ENCODE measurements around the gene ZBTB7B. TPM values are rescaled to one million over a fixed set of nuclear protein-coding genes. Genes with fewer than 3 reads are reported as not detected.

The ZBTB7B gene
- total RNA-seq, 1 donor from 2014 or later: 83.1 TPM

DNA sequence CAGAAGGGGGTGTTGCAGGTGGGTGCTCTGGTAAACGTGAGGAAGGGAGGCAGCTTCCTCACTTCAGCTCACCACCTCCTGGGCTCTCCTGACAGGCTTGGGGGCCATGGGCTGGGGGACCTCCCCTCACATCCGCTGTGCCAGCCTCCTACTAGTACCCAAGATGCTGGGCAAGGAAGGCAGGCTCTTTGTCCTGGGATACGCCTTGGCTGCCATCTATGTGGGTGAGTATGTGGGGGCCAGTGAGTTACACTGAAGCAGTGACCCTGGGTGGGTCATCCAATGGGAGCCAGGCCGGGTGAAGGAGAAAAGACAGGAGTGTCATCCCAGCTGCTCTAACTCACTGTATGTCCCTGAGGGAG, 36.7 kb downstream of the ZBTB7B start:
- no peaks in the 10 kb centered on the region for H3K4me1 ChIP-seq
- H3K4me3 ChIP-seq: no peak overlapping the region
- no peak overlapping the region for H3K27ac ChIP-seq

DNA sequence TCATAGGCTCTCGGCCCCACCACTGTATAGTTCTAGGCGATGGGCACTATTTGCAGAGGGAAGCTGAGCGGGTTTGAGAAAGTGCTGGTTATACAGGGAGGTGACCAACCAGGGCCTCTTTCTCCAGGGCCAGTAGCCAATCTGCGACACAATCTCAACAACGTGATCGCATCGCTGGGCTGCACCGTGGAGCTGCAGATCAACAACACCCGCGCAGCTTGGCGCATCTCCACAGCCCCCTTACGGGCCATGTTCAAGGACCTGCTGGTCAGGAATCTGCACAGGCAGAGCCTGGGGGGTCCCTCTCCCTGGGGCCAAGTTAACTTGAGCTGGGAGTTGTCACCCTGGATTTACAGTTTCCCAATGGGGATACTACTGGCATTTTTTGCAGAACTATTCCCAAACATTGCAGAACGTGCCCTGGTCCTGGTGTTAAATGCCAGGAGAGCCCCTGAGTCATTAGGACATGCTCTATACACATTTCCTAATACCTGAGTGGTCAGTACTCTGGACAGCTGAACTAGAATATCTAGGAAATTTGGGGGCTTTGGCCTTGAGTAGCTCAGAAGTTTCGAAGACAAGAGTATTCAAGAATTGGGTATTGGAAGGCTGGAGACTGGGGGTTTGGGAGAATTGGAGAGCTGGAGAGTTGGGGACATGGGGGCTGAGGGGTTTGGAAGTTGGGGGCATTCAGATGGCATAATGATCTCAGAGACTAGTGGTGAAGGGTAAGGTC, 37.9 kb downstream of the ZBTB7B start:
- Histone ChIP-seq H3K27ac (no peak overlapping the region), H3K9me3 (no peaks in the 10 kb centered on the region), H3K4me3 (no peak overlapping the region), H3K4me1 (no peaks in the 10 kb centered on the region), H3K27me3 (no peaks in the 10 kb centered on the region), H3K36me3 (no peaks in the 10 kb centered on the region)
- no peak for DNase-seq (ENCODE audit: low spot score in 2 of 2)
- intact Hi-C loops (cut with DNase I): no loop called here
- TF ChIP-seq, protein P1, sequence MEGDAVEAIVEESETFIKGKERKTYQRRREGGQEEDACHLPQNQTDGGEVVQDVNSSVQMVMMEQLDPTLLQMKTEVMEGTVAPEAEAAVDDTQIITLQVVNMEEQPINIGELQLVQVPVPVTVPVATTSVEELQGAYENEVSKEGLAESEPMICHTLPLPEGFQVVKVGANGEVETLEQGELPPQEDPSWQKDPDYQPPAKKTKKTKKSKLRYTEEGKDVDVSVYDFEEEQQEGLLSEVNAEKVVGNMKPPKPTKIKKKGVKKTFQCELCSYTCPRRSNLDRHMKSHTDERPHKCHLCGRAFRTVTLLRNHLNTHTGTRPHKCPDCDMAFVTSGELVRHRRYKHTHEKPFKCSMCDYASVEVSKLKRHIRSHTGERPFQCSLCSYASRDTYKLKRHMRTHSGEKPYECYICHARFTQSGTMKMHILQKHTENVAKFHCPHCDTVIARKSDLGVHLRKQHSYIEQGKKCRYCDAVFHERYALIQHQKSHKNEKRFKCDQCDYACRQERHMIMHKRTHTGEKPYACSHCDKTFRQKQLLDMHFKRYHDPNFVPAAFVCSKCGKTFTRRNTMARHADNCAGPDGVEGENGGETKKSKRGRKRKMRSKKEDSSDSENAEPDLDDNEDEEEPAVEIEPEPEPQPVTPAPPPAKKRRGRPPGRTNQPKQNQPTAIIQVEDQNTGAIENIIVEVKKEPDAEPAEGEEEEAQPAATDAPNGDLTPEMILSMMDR (IDR thresholded peaks at IDR 0.05): no peak

More for the DNA sequence above, 36.7 kb downstream of the ZBTB7B start:
- no peak for DNase-seq (ENCODE audit: low spot score in 2 of 2)
- TF ChIP-seq, protein P1 (IDR thresholded peaks at IDR 0.05): no peak
- H3K9me3 ChIP-seq: no peaks in the 10 kb centered on the region
- intact Hi-C loops (cut with DNase I): no loop called here
- no peaks in the 10 kb centered on the region for H3K36me3 ChIP-seq
- no peaks in the 10 kb centered on the region for H3K27me3 ChIP-seq

DNA sequence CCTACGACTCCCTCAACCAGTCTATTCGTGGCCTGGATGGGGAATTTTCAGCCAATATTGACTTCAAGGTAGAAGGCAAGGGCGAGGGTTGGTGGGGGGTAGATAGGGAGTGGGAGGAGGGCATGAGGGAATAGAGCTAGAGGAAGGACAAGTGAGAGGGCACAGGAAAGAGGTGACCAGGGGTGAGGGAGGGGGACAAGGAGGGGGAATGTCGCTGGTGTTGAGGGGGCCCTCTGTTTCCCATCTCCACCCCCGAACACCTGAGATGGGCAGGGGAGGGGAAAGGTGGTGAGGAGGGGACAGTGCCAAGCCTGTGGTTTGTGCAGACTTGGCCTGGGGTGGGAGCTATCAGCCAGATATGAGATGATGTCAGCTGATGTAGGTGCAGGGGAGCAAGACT, 40.2 kb downstream of the ZBTB7B start:
- H3K4me1 ChIP-seq: no peaks in the 10 kb centered on the region
- H3K27me3 ChIP-seq: no peaks in the 10 kb centered on the region
- intact Hi-C loops (cut with DNase I): no loop called here
- H3K27ac ChIP-seq: no peak overlapping the region
- H3K4me3 ChIP-seq: no peak overlapping the region
- no peak for DNase-seq (ENCODE audit: low spot score in 2 of 2)
- TF ChIP-seq, protein P1 (IDR thresholded peaks at IDR 0.05): no peak
- no peaks in the 10 kb centered on the region for H3K36me3 ChIP-seq
- no peaks in the 10 kb centered on the region for H3K9me3 ChIP-seq

DNA sequence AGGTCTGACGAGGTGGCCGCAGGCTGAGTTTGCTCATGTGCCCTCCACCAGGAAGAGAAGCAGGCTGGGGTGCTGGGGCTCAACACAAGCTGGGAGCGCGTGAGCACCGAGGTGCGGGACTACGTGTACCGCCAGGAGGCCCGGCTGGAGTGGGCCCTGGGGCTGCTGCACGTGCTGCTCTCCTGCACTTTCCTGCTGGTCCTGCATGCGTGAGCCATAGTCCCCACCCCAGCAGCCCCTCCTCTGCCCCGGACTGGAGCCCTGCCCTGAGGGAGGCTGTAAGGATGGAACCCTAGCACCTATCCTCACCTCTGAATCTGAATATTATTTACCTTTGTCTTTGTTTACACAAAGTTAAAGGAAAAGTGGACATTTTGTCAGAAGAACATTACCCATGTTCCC, 40.7 kb downstream of the ZBTB7B start:
- intact Hi-C loops (cut with DNase I): no loop called here
- no peak for DNase-seq (ENCODE audit: low spot score in 2 of 2)

DNA sequence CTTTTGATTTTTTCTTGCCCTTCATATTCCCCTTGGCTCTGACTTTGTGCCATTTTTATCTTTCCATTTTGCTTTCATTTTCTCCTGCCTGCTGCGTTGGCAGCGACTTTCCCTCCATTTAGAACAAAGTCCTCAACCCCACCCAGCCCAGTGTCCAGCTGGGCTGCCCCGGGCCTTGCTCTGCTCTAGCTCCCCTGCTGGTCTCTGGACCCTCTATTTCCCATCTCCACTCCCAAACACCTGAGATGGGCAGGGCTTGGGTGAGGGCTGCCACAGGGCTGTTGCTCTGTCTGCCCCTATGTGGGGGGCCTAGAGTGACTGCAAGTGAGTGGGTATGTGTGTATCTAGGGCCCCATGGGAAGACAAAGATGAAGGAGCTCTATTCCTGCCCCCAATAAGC, 41.2 kb downstream of the ZBTB7B start:
- H3K27me3 ChIP-seq: no peaks in the 10 kb centered on the region
- no peak overlapping the region for H3K4me3 ChIP-seq
- DNase-seq (ENCODE audit: low spot score in 2 of 2): no peak
- H3K36me3 ChIP-seq: no peaks in the 10 kb centered on the region
- H3K27ac ChIP-seq: no peak overlapping the region
- no peaks in the 10 kb centered on the region for H3K4me1 ChIP-seq
- no peaks in the 10 kb centered on the region for H3K9me3 ChIP-seq
- intact Hi-C loops (cut with DNase I): no loop called here
- TF ChIP-seq, protein P1 (IDR thresholded peaks at IDR 0.05): no peak

More for the DNA sequence above, 40.7 kb downstream of the ZBTB7B start:
- Histone ChIP-seq H3K36me3 (no peaks in the 10 kb centered on the region), H3K9me3 (no peaks in the 10 kb centered on the region), H3K27me3 (no peaks in the 10 kb centered on the region), H3K4me1 (no peaks in the 10 kb centered on the region), H3K4me3 (no peak overlapping the region), H3K27ac (no peak overlapping the region)
- TF ChIP-seq, protein P1 (IDR thresholded peaks at IDR 0.05): no peak
